WTC11 (cell line): ENCODE results near the gene WIPF3. TPM values are rescaled to one million over a fixed set of nuclear protein-coding genes. Genes with fewer than 3 reads are reported as not detected.

ENCODE experiments used
- ATAC-seq: fragments of 200-7000 bp; cut with Tn5 transposase; 2 replicates; pipeline ENCODE4 v1.10.0; 2021; ENCODE audit warnings: mild to moderate bottlenecking, moderate library complexity
- CTCF ChIA-PET: fragments of 300-600 bp; sonication (Branson Sonifier 250); formaldehyde crosslinking; loops from one replicate; lab custom pipeline; 2021; ENCODE audit warnings: antibody characterized with exemption; lab: Charles Lee
- POLR2A ChIA-PET: fragments of 350-600 bp; sonication (Branson Sonifier 250); formaldehyde crosslinking; loops from one replicate; lab custom pipeline; 2021; ENCODE audit warnings: antibody characterized with exemption; lab: Charles Lee
- DNase-seq: peaks from one replicate; pipeline ENCODE4 v3.0.0; 2021; ENCODE audit warnings: low spot score
- H3K27ac Mint-ChIP-seq: 2 replicates; pipeline ENCODE4 v1.8.0; 2021; ENCODE audit warnings: mixed read lengths
- H3K27me3 Mint-ChIP-seq: 2 replicates; pipeline ENCODE4 v1.8.0; 2021; ENCODE audit warnings: low read depth, mild to moderate bottlenecking, moderate library complexity, mixed read lengths
- H3K36me3 Mint-ChIP-seq: 2 replicates; pipeline ENCODE4 v1.8.0; 2021; ENCODE audit warnings: mixed read lengths
- H3K4me1 Mint-ChIP-seq: 2 replicates; pipeline ENCODE4 v1.8.0; 2022; ENCODE audit warnings: mixed read lengths
- H3K4me3 Mint-ChIP-seq: 2 replicates; pipeline ENCODE4 v1.8.0; 2021; ENCODE audit warnings: mild to moderate bottlenecking, moderate library complexity, mixed read lengths
- H3K9me3 Mint-ChIP-seq: 2 replicates; pipeline ENCODE4 v1.8.0; 2021; ENCODE audit warnings: mixed read lengths
- E2F1 ChIP-seq: sonication (generic); formaldehyde crosslinking; IDR thresholded peaks from 2 replicates; pipeline ENCODE4 v1.8.0; 2022; ENCODE audit warnings: mild to moderate bottlenecking, missing genetic modification reagents
- ERG ChIP-seq: fragments of 250-450 bp; sonication (Bioruptor Pico); IDR thresholded peaks from 2 replicates; pipeline ENCODE4 v1.8.0; 2021; ENCODE audit warnings: mild to moderate bottlenecking
- FOXK1 ChIP-seq: sonication (generic); formaldehyde crosslinking; IDR thresholded peaks from 2 replicates; pipeline ENCODE4 v1.8.0; 2022; ENCODE audit warnings: mild to moderate bottlenecking, moderate library complexity, missing genetic modification reagents
- JUN ChIP-seq: sonication (generic); formaldehyde crosslinking; IDR thresholded peaks from 2 replicates; pipeline ENCODE4 v1.8.0; 2023; ENCODE audit warnings: mild to moderate bottlenecking, missing genetic modification reagents
- KAT7 ChIP-seq: sonication (generic); formaldehyde crosslinking; IDR thresholded peaks from 2 replicates; pipeline ENCODE4 v1.8.1; 2023; ENCODE audit warnings: missing genetic modification reagents, mild to moderate bottlenecking, borderline replicate concordance
- MYBL2 ChIP-seq: sonication (generic); formaldehyde crosslinking; IDR thresholded peaks from 2 replicates; pipeline ENCODE4 v1.8.1; 2023; ENCODE audit warnings: mild to moderate bottlenecking, moderate library complexity, missing genetic modification reagents
- NFYB ChIP-seq: sonication (generic); formaldehyde crosslinking; conservative IDR thresholded peaks from 2 replicates; pipeline ENCODE4 v1.8.0; 2022; ENCODE audit warnings: low read depth, missing genetic modification reagents
- NR1H2 ChIP-seq: sonication (generic); formaldehyde crosslinking; IDR thresholded peaks from 2 replicates; pipeline ENCODE4 v1.9.0; 2021; ENCODE audit warnings: mild to moderate bottlenecking, moderate library complexity, missing genetic modification reagents
- NR3C1 ChIP-seq: sonication (generic); formaldehyde crosslinking; conservative IDR thresholded peaks from 2 replicates; pipeline ENCODE4 v1.8.1; 2023; ENCODE audit warnings: low read depth, mild to moderate bottlenecking, missing genetic modification reagents
- PRRX2 ChIP-seq: fragments of 250-450 bp; sonication (Bioruptor Pico); IDR thresholded peaks from 2 replicates; pipeline ENCODE4 v1.8.0; 2021; ENCODE audit warnings: mild to moderate bottlenecking
- RELA ChIP-seq: sonication (generic); formaldehyde crosslinking; IDR thresholded peaks from 2 replicates; pipeline ENCODE4 v1.8.1; 2022; ENCODE audit warnings: missing genetic modification reagents, mild to moderate bottlenecking, borderline replicate concordance
- SMAD4 ChIP-seq: sonication (generic); formaldehyde crosslinking; IDR thresholded peaks from 2 replicates; pipeline ENCODE4 v1.8.0; 2022; ENCODE audit warnings: mild to moderate bottlenecking, missing genetic modification reagents
- TEAD1 ChIP-seq: sonication (generic); formaldehyde crosslinking; IDR thresholded peaks from 2 replicates; pipeline ENCODE4 v1.8.0; 2022; ENCODE audit warnings: mild to moderate bottlenecking, missing genetic modification reagents
- ZBTB21 ChIP-seq: sonication (generic); formaldehyde crosslinking; IDR thresholded peaks from 2 replicates; pipeline ENCODE4 v1.8.1; 2023; ENCODE audit warnings: mild to moderate bottlenecking, missing genetic modification reagents, borderline replicate concordance
- ZNF219 ChIP-seq: sonication (generic); formaldehyde crosslinking; IDR thresholded peaks from 2 replicates; pipeline ENCODE4 v1.8.0; 2023; ENCODE audit warnings: missing genetic modification reagents, mild to moderate bottlenecking, borderline replicate concordance
- total RNA-seq: library from RNA; stranded (reverse); gene quantifications from 3 replicates; pipeline ENCODE4 v1.2.3, GENCODE V29; 2021
- TF ChIP-seq, protein P1 (sequence below): sonication (generic); formaldehyde crosslinking; IDR thresholded peaks from 2 replicates; pipeline ENCODE4 v1.8.1; 2022; ENCODE audit warnings: low read depth, mild to moderate bottlenecking, moderate library complexity, missing genetic modification reagents, borderline replicate concordance

Gene WIPF3
- total RNA-seq, 1 experiment from 2014 or later: 9.9 TPM

DNA sequence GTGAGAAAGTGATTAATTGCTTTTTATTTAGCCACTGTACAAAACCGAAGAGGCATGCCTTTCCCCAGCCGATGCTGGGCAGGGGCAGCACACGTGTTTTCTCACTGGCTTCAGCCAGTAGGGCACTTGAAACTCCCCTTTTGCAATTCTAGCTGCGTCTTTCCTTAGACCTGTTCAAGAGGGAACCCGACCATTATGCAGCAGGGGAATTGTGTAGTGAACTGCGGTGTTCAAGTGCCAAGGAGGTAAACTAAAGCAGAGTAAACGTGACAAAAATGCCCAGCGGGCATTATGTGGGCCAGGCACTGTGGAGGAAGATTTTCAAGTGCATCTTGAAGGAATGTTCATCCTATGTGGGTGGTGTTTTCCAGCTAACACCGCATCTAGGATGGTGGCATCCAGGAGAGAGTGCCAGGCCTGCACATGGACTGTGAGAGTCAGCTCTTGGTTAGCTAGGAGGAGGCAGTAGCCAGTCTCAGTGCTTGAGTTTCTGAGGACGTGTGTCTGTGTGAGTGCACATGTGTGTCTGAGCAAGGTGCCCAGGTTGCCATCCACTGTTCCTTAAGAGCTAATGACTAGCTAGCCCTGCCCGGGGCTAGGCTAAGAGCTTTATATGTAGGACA lies 3.3 kb downstream of the WIPF3 start (continued):
- TF ChIP-seq E2F1 (CRISPR knock-in tag) (no peak), KAT7 (CRISPR knock-in tag) (no peak), ZBTB21 (CRISPR knock-in tag) (no peak), NR1H2 (CRISPR knock-in tag) (no peak), MYBL2 (CRISPR knock-in tag) (no peak), ZNF219 (CRISPR knock-in tag) (no peak)

DNA sequence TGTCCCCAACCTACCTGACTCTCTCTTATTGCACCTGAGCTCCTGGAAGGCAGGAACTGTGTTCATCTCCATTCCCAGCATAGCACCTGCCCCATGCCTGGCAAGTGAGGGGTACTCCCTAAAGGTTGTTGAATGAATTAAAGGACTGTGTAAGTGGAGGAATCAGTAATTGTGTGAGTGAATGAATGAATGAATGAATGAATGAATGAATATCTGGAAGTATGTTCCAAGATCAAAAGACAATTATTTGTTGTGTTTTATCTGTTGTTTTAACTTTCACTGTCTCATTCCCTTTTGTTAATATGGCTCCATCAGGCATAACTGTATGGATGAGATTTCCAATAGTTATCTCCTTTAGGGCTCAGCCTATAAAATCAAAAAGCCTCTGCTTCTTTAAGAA lies 4.0 kb downstream of the WIPF3 start:
- no peaks in the 10 kb centered on the region for H3K36me3 Mint-ChIP-seq
- ChIA-PET CTCF (no interaction called here), POLR2A (no interaction called here)
- H3K9me3 Mint-ChIP-seq: no peaks in the 10 kb centered on the region
- DNase-seq (no peak), ATAC-seq (no peak)
- TF ChIP-seq NR3C1 (CRISPR knock-in tag): no peak
- TF ChIP-seq SMAD4 (CRISPR knock-in tag): no peak
- TF ChIP-seq TEAD1 (CRISPR knock-in tag): no peak
- no peak for TF ChIP-seq ERG
- no peak for TF ChIP-seq NFYB (CRISPR knock-in tag)
- TF ChIP-seq, protein P1, sequence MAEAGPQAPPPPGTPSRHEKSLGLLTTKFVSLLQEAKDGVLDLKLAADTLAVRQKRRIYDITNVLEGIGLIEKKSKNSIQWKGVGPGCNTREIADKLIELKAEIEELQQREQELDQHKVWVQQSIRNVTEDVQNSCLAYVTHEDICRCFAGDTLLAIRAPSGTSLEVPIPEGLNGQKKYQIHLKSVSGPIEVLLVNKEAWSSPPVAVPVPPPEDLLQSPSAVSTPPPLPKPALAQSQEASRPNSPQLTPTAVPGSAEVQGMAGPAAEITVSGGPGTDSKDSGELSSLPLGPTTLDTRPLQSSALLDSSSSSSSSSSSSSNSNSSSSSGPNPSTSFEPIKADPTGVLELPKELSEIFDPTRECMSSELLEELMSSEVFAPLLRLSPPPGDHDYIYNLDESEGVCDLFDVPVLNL (CRISPR knock-in tag): no peak
- TF ChIP-seq PRRX2 (CRISPR knock-in tag): no peak
- no peak overlapping the region for H3K27ac Mint-ChIP-seq
- H3K4me3 Mint-ChIP-seq: no peak overlapping the region
- H3K27me3 Mint-ChIP-seq: peaks cover 22% of the 10 kb centered on the region
- H3K4me1 Mint-ChIP-seq: peaks cover 20% of the 10 kb centered on the region

DNA sequence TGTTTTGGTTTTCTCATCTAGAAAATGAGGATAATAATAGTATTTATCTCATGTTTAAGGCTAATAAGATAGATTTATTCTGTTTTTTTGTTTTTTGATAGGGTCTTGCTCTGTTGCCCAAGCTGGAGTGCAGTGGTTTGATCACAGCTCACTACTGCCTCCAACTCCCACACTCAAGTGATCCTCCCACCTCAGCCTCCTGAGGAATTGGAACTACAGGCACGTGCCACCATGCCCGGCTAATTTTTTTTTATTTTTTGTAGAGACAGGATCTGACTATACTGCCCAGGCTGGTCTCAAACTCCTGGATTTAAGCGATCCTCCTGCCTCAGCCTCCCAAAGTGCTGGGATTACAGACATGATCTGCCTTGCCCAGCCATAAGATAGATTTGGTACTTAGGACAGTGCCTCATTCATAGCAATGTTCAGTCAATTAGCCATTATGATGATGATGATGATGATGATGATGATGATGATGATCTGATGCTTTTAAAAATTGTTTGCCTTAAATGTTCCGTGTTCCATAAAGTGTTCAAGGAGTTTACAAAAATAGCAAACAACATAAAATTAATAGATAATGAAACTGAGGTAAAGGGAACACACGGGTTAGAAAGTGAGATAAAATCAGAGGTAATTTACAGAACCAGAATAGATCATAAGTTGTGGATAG lies 4.6 kb downstream of the WIPF3 start:
- no peak for TF ChIP-seq TEAD1 (CRISPR knock-in tag)
- H3K4me3 Mint-ChIP-seq: no peak overlapping the region
- peaks cover 15% of the 10 kb centered on the region for H3K4me1 Mint-ChIP-seq
- CTCF ChIA-PET: no interaction called here
- no peak overlapping the region for H3K27ac Mint-ChIP-seq
- H3K27me3 Mint-ChIP-seq: peaks cover 16% of the 10 kb centered on the region
- no peaks in the 10 kb centered on the region for H3K36me3 Mint-ChIP-seq
- ATAC-seq: no peak
- POLR2A ChIA-PET: no interaction called here
- H3K9me3 Mint-ChIP-seq: no peaks in the 10 kb centered on the region
- DNase-seq: no peak

- no peak overlapping the region for H3K4me3 Mint-ChIP-seq
- POLR2A ChIA-PET: no interaction called here
- CTCF ChIA-PET: no interaction called here
- H3K27ac Mint-ChIP-seq: no peak overlapping the region
- H3K4me1 Mint-ChIP-seq: peaks cover 13% of the 10 kb centered on the region
- H3K36me3 Mint-ChIP-seq: no peaks in the 10 kb centered on the region
- peaks cover 14% of the 10 kb centered on the region for H3K27me3 Mint-ChIP-seq
- H3K9me3 Mint-ChIP-seq: no peaks in the 10 kb centered on the region
- no peak for TF ChIP-seq ZNF219 (CRISPR knock-in tag)
- no peak for TF ChIP-seq ERG
- TF ChIP-seq JUN (CRISPR knock-in tag): no peak
- no peak for TF ChIP-seq RELA (CRISPR knock-in tag)
- TF ChIP-seq FOXK1: no peak
- no peak for DNase-seq
- no peak for ATAC-seq
Measured at GRCh38 chr7:29811586-29811985, 5.3 kb downstream of the WIPF3 start.
